Ishikawa (cell line): ENCODE measurements around the gene KSR2.

ENCODE experiments used
- EGR1 ChIP-seq: IDR thresholded peaks from 2 replicates; pipeline ENCODE4 v1.6.1; 2012
- EP300 ChIP-seq: IDR thresholded peaks from 2 replicates; pipeline ENCODE4 v1.6.1; 2012; ENCODE audit warnings: borderline replicate concordance
- TF ChIP-seq, protein P1 (sequence below): IDR thresholded peaks from 2 replicates; pipeline ENCODE4 v1.6.1; 2012

DNA sequence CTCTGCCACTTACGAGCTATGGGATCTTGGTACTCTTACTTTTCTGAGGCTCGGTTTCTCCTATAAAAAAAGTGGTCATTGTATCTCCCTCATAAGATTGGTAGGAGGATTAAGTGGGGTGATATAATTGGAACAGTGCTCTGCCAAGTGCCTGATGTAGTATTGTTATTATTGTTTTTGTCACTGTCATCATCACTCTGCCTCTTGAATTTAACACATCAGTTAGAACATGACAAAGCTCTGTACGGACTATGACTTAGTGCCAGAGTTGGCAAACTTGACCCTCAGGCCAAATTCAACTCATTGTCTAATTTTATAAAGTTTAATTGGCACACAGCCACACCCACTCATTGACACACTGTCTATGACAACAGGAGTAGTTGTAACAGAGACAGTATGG is 378.4 kb downstream of the KSR2 start:
- no peak for TF ChIP-seq EGR1
- TF ChIP-seq EP300: no peak
- TF ChIP-seq, protein P1, sequence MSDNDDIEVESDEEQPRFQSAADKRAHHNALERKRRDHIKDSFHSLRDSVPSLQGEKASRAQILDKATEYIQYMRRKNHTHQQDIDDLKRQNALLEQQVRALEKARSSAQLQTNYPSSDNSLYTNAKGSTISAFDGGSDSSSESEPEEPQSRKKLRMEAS: no peak
